ENCODE results near the gene BSCL2. TPM values are rescaled to one million over a fixed set of nuclear protein-coding genes. Genes with fewer than 3 reads are reported as not detected.

BSCL2 gene
- total and polyA plus RNA-seq, 8 donors: 30.3 to 151 (median 53.6) TPM

- WGBS, 2 donors: 52 to 54% methylated on average over 11 of the region's 11 CpGs
- FAIRE-seq (no peak), ATAC-seq (peak; percentile 31 to 70 (median 68)), DNase-seq (peak in 1 of 6 donors; percentile 45)
- Histone ChIP-seq H3K36me3 (peaks cover 0 to 18% (median 0%) of the 10 kb centered on the region in 3 donors), H3K4me3 (no peak within 1 kb of the TSS), H3K27me3 (no peaks in the 10 kb centered on the region), H3K9me3 (no peaks in the 10 kb centered on the region), H3K27ac (no peak within 1 kb of the TSS), H3K4me1 (no peaks in the 10 kb centered on the region)
- TF ChIP-seq CTCF (IDR thresholded peaks at IDR 0.05): no peak
- intact Hi-C loops (cut with DNase I): loop anchor here in 1 of 3 donors (10.0 kb wide), 1 partner anchor 295 kb away; no protein-coding TSS in a partner anchor
Observed at GRCh38 chr11:62689421-62690183, 17.6 kb downstream of the BSCL2 start, which contains the start of gene LRRN4CL. LRRN4CL (minus strand) TSS chr11:62689530; CDS start chr11:62688508, 1,022 bp downstream.

GRCh38 chr11:62688491-62688890, 18.7 kb downstream of the BSCL2 start:
- H3K4me3 ChIP-seq: no peak overlapping the region
- H3K27ac ChIP-seq: no peak overlapping the region
- no peaks in the 10 kb centered on the region for H3K27me3 ChIP-seq
- H3K9me3 ChIP-seq: no peaks in the 10 kb centered on the region
- no peaks in the 10 kb centered on the region for H3K4me1 ChIP-seq
- no peak for DNase-seq
- H3K36me3 ChIP-seq: peaks cover 0 to 18% (median 0%) of the 10 kb centered on the region in 3 donors
- intact Hi-C loops (cut with DNase I): no loop called here
- 11 to 19% methylated on average over 1 of the region's 1 CpG for WGBS, 2 donors
- no peak for ATAC-seq
- FAIRE-seq: no peak
- no peak for TF ChIP-seq CTCF (IDR thresholded peaks at IDR 0.05)

GRCh38 chr11:62687508-62688396, 19.5 kb downstream of the BSCL2 start:
- no peaks in the 10 kb centered on the region for H3K9me3 ChIP-seq
- H3K27ac ChIP-seq: no peak overlapping the region
- ATAC-seq: peak in 2 of 4 donors; percentile 23 to 28
- intact Hi-C loops (cut with DNase I): no loop called here
- no peaks in the 10 kb centered on the region for H3K4me1 ChIP-seq
- FAIRE-seq: no peak
- peak overlapping the region in 1 of 4 donors; percentile 18 for H3K4me3 ChIP-seq
- peaks cover 0 to 13% (median 0%) of the 10 kb centered on the region in 3 donors for H3K36me3 ChIP-seq
- DNase-seq: no peak
- WGBS, 2 donors: 45 to 46% methylated on average over 74 of the region's 74 CpGs
- no peaks in the 10 kb centered on the region for H3K27me3 ChIP-seq
- no peak for TF ChIP-seq CTCF (IDR thresholded peaks at IDR 0.05)

- Histone ChIP-seq H3K36me3 (no peaks in the 10 kb centered on the region), H3K9me3 (no peaks in the 10 kb centered on the region), H3K27ac (no peak overlapping the region), H3K27me3 (no peaks in the 10 kb centered on the region), H3K4me1 (peaks cover 0 to 9% (median 8%) of the 10 kb centered on the region in 3 donors), H3K4me3 (no peak overlapping the region)
- WGBS, 2 donors: 52 to 53% methylated on average over 7 of the region's 7 CpGs
- intact Hi-C loops (cut with DNase I): no loop called here
- TF ChIP-seq CTCF (IDR thresholded peaks at IDR 0.05): no peak
- peak in 3 of 4 donors; percentile 7 to 55 (median 39) for ATAC-seq
- DNase-seq: peak in 1 of 6 donors; percentile 56
- FAIRE-seq: no peak
Observed at GRCh38 chr11:62682518-62682917, 24.7 kb downstream of the BSCL2 start.
